ENCODE data around the gene GATA5. TPM values are rescaled to one million over a fixed set of nuclear protein-coding genes. Genes with fewer than 3 reads are reported as not detected.

The GATA5 gene
- total and polyA plus RNA-seq, 10 donors: 0.02 to 0.19 (median 0.13) TPM; not detected in 7

GRCh38 chr20:62485701-62486089 is 9.9 kb upstream of the GATA5 start:
- Histone ChIP-seq H3K4me3 (no peak overlapping the region), H3K36me3 (no peaks in the 10 kb centered on the region), H3K27ac (no peak overlapping the region), H3K27me3 (replicated peaks in 1 of 7) (peaks cover 3 to 99% (median 67%) of the 10 kb centered on the region in 7 donors), H3K9me3 (no peaks in the 10 kb centered on the region), H3K4me1 (peaks cover 5 to 51% (median 22%) of the 10 kb centered on the region in 6 donors)
- no peak for TF ChIP-seq POLR2A (IDR thresholded peaks at IDR 0.05)
- TF ChIP-seq, protein P1, sequence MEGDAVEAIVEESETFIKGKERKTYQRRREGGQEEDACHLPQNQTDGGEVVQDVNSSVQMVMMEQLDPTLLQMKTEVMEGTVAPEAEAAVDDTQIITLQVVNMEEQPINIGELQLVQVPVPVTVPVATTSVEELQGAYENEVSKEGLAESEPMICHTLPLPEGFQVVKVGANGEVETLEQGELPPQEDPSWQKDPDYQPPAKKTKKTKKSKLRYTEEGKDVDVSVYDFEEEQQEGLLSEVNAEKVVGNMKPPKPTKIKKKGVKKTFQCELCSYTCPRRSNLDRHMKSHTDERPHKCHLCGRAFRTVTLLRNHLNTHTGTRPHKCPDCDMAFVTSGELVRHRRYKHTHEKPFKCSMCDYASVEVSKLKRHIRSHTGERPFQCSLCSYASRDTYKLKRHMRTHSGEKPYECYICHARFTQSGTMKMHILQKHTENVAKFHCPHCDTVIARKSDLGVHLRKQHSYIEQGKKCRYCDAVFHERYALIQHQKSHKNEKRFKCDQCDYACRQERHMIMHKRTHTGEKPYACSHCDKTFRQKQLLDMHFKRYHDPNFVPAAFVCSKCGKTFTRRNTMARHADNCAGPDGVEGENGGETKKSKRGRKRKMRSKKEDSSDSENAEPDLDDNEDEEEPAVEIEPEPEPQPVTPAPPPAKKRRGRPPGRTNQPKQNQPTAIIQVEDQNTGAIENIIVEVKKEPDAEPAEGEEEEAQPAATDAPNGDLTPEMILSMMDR (IDR thresholded peaks at IDR 0.05 in 8 of 11, conservative IDR thresholded peaks at IDR 0.05 in 3 of 11): no peak
- TF ChIP-seq POLR2AphosphoS5 (IDR thresholded peaks at IDR 0.05): no peak
- 54 to 64% (median 57%) methylated on average over 13 to 17 of the region's 17 CpGs for WGBS, 5 donors
- intact Hi-C loops (cut with DNase I; ENCODE audit: low total_unique reads): no loop called here
- DNase-seq: no peak

DNA sequence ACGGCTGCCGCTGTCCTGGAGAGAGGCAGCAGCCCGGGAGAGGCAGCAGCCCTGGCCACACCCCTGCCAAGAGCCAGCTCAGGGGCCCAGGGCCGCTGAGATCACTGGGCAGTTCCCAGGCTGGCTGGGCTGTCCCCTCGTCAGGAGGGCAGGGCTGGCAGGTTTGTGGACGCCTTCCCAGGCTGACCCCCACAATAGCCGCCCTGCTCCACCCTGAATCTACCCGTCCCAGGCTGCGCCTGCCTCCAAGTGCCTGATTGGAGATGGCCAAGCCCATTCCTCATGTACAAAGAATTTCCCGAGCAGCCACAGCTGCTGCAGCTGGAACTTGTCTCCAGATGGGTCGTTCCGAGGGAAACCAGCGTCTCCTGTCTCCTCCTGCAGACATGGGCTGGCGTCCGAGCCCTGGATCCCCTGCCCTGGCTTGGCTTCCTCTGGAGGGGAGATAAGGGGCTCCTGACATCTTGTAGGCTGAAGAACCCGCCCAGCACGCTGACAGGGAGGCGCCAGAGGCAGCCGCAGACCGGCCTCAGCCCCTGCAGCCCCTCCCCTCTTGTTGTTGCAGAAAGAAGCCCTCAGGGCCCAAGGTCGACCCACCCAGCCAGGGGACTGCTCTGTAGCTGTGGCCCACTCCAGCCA is 9.4 kb upstream of the GATA5 start:
- WGBS, 5 donors: 5 to 12% (median 10%) methylated on average over 6 to 21 of the region's 21 CpGs; no CpG with 5 or more reads in 1 of the 5 donors
- Histone ChIP-seq H3K4me3 (no peak overlapping the region), H3K27me3 (replicated peaks in 1 of 7) (peaks cover 3 to 100% (median 72%) of the 10 kb centered on the region in 7 donors), H3K36me3 (no peaks in the 10 kb centered on the region), H3K4me1 (peaks cover 5 to 51% (median 25%) of the 10 kb centered on the region in 6 donors), H3K27ac (no peak overlapping the region), H3K9me3 (no peaks in the 10 kb centered on the region)
- DNase-seq: no peak
- intact Hi-C loops (cut with DNase I; ENCODE audit: low total_unique reads): no loop called here
- no peak for TF ChIP-seq POLR2A (IDR thresholded peaks at IDR 0.05)

- Histone ChIP-seq H3K27ac (no peak overlapping the region), H3K4me1 (peaks cover 5 to 51% (median 25%) of the 10 kb centered on the region in 6 donors), H3K27me3 (replicated peaks in 1 of 7) (peaks cover 3 to 100% (median 76%) of the 10 kb centered on the region in 7 donors), H3K9me3 (no peaks in the 10 kb centered on the region), H3K36me3 (no peaks in the 10 kb centered on the region), H3K4me3 (no peak overlapping the region)
- TF ChIP-seq, protein P1 (IDR thresholded peaks at IDR 0.05 in 8 of 11, conservative IDR thresholded peaks at IDR 0.05 in 3 of 11): no peak
- no peak for TF ChIP-seq POLR2A (IDR thresholded peaks at IDR 0.05)
- no peak for TF ChIP-seq POLR2AphosphoS5 (IDR thresholded peaks at IDR 0.05)
- no peak for DNase-seq
- intact Hi-C loops (cut with DNase I; ENCODE audit: low total_unique reads): no loop called here
- WGBS, 5 donors: 78 to 86% (median 84%) methylated on average over 6 to 9 of the region's 9 CpGs
These were observed 8.7 kb upstream of the GATA5 start for GRCh38 chr20:62484478-62484877.

- Histone ChIP-seq H3K27ac (no peak overlapping the region), H3K27me3 (replicated peaks in 1 of 7) (peaks cover 3 to 100% (median 82%) of the 10 kb centered on the region in 7 donors), H3K9me3 (no peaks in the 10 kb centered on the region), H3K36me3 (no peaks in the 10 kb centered on the region), H3K4me3 (no peak overlapping the region), H3K4me1 (peaks cover 5 to 51% (median 25%) of the 10 kb centered on the region in 6 donors)
- intact Hi-C loops (cut with DNase I; ENCODE audit: low total_unique reads): no loop called here
- WGBS, 5 donors: 84 to 92% (median 90%) methylated on average over 17 to 25 of the region's 25 CpGs
- no peak for DNase-seq
- TF ChIP-seq, protein P1 (IDR thresholded peaks at IDR 0.05 in 8 of 11, conservative IDR thresholded peaks at IDR 0.05 in 3 of 11): no peak
- TF ChIP-seq POLR2AphosphoS5 (IDR thresholded peaks at IDR 0.05) (no peak), POLR2A (IDR thresholded peaks at IDR 0.05) (no peak)
These were observed 8.0 kb upstream of the GATA5 start for GRCh38 chr20:62483613-62484458.

Data from spleen (tissue), 11 donors.